ENCODE data around the gene CREB5. TPM values are rescaled to one million over a fixed set of nuclear protein-coding genes. Genes with fewer than 3 reads are reported as not detected.

Gene CREB5
- total and polyA plus RNA-seq, 2 of the 8 experiments (the other 6 are each of a cell fraction or from before 2014, with no cell fraction given), result 2.4 to 2.7 TPM

- H3K27me3 ChIP-seq (replicated peaks in 1 of 4; ENCODE audit: control insufficient read depth in 3 of 4, extremely low read depth in 1 of 4, insufficient read depth in 3 of 4, low read length in 3 of 4), result no peaks in the 10 kb centered on the region
- no peak for FAIRE-seq
- DNase-seq (ENCODE audit: low read depth in 1 of 2, low spot score in 2 of 2), result no peak
- H4K5ac ChIP-seq (ENCODE audit: insufficient read length, low read depth, low read length), result no peak overlapping the region
- POLR2A ChIA-PET (ENCODE audit: partially characterized antibody), result no interaction called here
- H2BK15ac ChIP-seq (ENCODE audit: low read length), result no peak overlapping the region
- no peak overlapping the region for H3K4me3 ChIP-seq (ENCODE audit: extremely low read depth in 1 of 4, insufficient read depth in 2 of 4, low read depth in 3 of 4, low read length in 4 of 4)
- no peaks in the 10 kb centered on the region for H3K4me1 ChIP-seq (replicated peaks in 1 of 4; ENCODE audit: control insufficient read depth in 3 of 4, insufficient read depth in 4 of 4, low read length in 3 of 4)
- H4K8ac ChIP-seq (ENCODE audit: extremely low read depth, insufficient read depth, low read length), result no peak overlapping the region
- H3K23me2 ChIP-seq (ENCODE audit: low read depth, low read length), result no peaks in the 10 kb centered on the region
- WGBS, 2 experiments (ENCODE audit: extremely low coverage in 1 of 2, insufficient coverage in 1 of 2, insufficient read length in 1 of 2, insufficient replicate concordance in 2 of 2, low coverage in 1 of 2, low lambda C conversion rate in 2 of 2, missing lambda C conversion rate in 1 of 2), result 57% methylated on average over 3 of the region's 3 CpGs; no CpG with 5 or more reads in 1 of the 2 experiments
- no peaks in the 10 kb centered on the region for H3K79me2 ChIP-seq (ENCODE audit: control insufficient read depth in 1 of 2, insufficient read depth in 2 of 2, low read length in 2 of 2)
- H3K36me3 ChIP-seq (ENCODE audit: control insufficient read depth in 2 of 4, insufficient read depth in 4 of 4, low read length in 3 of 4), result no peaks in the 10 kb centered on the region
- no peak overlapping the region for H3K56ac ChIP-seq (replicated peaks; ENCODE audit: insufficient read length, low read depth, low read length)
- no peak overlapping the region for H3K18ac ChIP-seq (ENCODE audit: extremely low read depth, low read length)
- no peak overlapping the region for H3K4ac ChIP-seq (replicated peaks; ENCODE audit: insufficient read length, low read depth, low read length)
- no peak overlapping the region for H4K91ac ChIP-seq (replicated peaks; ENCODE audit: insufficient read length, low read length)
- CTCF ChIA-PET (ENCODE audit: partially characterized antibody), result interaction anchor here (0.9 kb wide), 1 partner anchor 11 kb away, joined by 3 read pairs; no protein-coding TSS in a partner anchor
- H3K9ac ChIP-seq (replicated peaks in 1 of 4; ENCODE audit: extremely low read depth in 1 of 4, low read depth in 3 of 4, low read length in 3 of 4), result no peak overlapping the region
- H2BK12ac ChIP-seq (ENCODE audit: low read depth, low read length), result no peak overlapping the region
- H4K20me1 ChIP-seq (replicated peaks in 1 of 2; ENCODE audit: control insufficient read depth in 1 of 2, insufficient read depth in 2 of 2, low read length in 2 of 2), result no peaks in the 10 kb centered on the region
- H2BK5ac ChIP-seq (ENCODE audit: low read depth, low read length), result no peak overlapping the region
- no peak overlapping the region for H2AK5ac ChIP-seq (ENCODE audit: low read depth, low read length)
- no peak overlapping the region for H3K27ac ChIP-seq (ENCODE audit: low read depth, low read length)
- H3K14ac ChIP-seq (ENCODE audit: insufficient read length), result no peak overlapping the region
- H3K79me1 ChIP-seq (ENCODE audit: low read depth, low read length), result no peaks in the 10 kb centered on the region
- no peak overlapping the region for H2AFZ ChIP-seq (ENCODE audit: low read length)
- H2BK20ac ChIP-seq (ENCODE audit: low read length), result no peak overlapping the region
- H2BK120ac ChIP-seq (replicated peaks; ENCODE audit: low read depth, low read length), result no peak overlapping the region
- H3K9me3 ChIP-seq (ENCODE audit: insufficient read depth in 2 of 2, low read depth in 1 of 2, low read length in 1 of 2), result no peaks in the 10 kb centered on the region
- H3K4me2 ChIP-seq (ENCODE audit: insufficient read depth in 1 of 2, low read depth in 2 of 2, low read length in 2 of 2), result no peak overlapping the region
- no peak overlapping the region for H3K23ac ChIP-seq (ENCODE audit: insufficient read length)
- TF ChIP-seq JUND (IDR thresholded peaks at IDR 0.05; ENCODE audit: low read length) (no peak), ATF2 (IDR thresholded peaks at IDR 0.05; ENCODE audit: low read length) (no peak), SAP30 (IDR thresholded peaks at IDR 0.05; ENCODE audit: insufficient read depth, insufficient replicate concordance, low read length) (no peak), TAF7 (optimal IDR thresholded peaks at IDR 0.05; ENCODE audit: borderline replicate concordance, low read depth, low read length) (no peak), EGR1 (IDR thresholded peaks at IDR 0.05; ENCODE audit: borderline replicate concordance, low read depth, low read length) (no peak), MAX (IDR thresholded peaks at IDR 0.05) (no peak), JUN (IDR thresholded peaks at IDR 0.05; ENCODE audit: low read depth, low read length) (no peak), SIX5 (IDR thresholded peaks at IDR 0.05; ENCODE audit: low read depth, low read length) (no peak), SP1 (IDR thresholded peaks at IDR 0.05; ENCODE audit: low read depth, low read length) (no peak), HDAC2 (IDR thresholded peaks at IDR 0.05; ENCODE audit: borderline replicate concordance in 1 of 2, low read depth in 2 of 2, low read length in 2 of 2) (no peak), CEBPB (IDR thresholded peaks at IDR 0.05; ENCODE audit: low read depth, low read length) (no peak), NRF1 (IDR thresholded peaks at IDR 0.05; ENCODE audit: low read depth, low read length) (no peak), EZH2 (IDR thresholded peaks at IDR 0.05; ENCODE audit: low read depth, low read length, severe bottlenecking) (no peak)
Observed at GRCh38 chr7:28524978-28525377, 112.7 kb downstream of the CREB5 start.
